ENCODE data around the gene GMDS.

GMDS gene

DNA sequence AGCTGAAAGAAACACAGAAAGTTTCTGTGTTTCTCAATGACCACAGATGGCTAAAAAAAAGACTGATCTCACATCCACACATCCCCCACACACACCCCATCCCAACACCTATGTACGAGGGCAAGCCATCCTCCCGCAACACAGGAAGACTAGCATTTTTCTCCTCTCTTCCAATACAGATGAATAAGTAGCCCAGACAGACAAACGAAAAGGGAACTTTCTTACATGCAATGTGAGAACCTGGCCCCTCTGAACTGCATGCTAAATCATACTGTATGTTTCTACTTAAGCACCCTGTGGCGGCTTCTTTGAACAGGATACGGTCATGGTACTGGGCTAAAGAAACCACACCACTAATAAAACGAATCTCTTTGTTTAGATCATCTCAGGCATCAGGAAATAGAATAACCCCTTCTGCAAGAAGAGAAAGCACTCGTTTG lies 116.2 kb downstream of the GMDS start:
- DNase-seq = peak; percentile 22

DNA sequence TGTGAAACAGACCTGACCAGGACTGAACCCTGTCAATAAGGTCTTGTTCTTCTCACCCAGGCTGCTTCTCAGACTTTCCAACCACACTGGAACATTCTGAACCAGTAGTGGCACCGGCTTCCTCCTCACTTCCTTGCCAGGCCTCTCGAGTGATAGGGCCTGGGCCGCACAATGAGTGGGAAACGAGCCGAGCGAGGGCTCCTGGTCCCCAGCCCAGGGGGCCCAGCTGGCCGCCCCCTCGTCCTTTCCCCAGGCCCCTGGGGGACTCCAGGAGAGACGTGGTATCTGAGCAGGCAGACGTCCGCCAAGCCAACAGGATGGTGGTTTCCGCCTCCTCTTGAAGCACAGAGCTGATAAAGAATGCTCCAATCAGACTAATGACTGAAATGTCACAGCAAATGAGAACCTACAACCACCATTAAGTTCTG lies 117.9 kb downstream of the GMDS start:
- DNase-seq = no peak

DNA sequence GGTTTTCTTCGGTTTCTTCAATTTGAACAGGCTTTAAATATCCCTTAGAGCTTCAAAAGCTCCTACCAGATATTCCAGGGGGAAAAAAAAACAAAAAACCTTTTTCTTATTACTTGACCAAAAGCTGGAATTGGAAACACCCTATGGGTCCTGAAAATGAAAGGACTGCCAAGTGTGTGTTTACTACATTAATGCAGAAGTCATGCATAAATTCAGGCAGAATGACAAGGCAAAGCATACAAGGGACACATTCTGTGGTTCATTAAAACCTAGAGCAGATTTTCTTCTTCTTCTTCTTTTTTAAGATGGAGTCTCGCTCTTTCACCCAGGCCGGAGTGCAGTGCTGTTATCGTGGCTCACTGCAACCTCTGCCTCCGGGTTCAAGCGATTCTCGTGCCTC lies 119.1 kb downstream of the GMDS start:
- no peak for DNase-seq

DNA sequence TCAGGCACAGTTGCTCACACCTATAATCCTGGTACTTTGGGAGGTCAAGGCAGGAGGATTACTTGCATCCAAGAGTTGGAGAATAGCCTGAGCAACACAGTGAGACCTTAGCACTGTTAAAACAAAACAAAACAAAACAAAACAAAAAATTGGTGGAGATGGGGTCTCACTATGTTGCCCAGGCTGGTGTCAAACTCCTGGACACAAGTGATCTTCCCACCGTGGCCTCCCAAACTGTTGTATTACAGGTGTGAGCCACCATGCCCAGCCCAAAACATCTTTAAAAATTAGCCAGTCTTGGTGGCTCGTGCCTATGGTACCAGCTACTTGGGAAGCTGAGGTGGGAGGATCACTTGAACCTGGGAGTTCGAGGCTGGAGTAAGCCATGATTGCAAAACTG lies 120.2 kb downstream of the GMDS start:
- DNase-seq = no peak

DNA sequence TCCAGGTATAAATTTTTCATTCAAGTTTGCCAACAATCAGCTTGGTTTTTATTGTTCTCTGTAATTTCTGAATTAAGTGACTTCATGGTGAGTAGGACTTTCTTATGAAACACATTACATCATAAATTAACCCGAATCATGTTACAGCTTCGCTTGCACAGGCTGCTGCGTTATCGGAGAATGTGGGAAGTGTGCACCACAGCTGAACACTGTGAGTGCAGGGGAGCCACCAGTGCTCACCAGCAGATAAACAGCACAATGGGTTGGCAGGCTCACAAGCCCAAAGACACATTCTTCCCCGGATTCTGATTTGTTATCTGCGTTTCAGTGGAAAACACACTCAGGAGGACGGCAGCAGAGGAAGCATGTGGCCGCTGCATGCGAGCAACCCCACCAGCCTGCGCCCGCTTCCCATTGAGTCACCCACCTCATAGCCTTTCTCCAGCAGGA lies 121.1 kb downstream of the GMDS start:
- DNase-seq = no peak

GRCh38 chr6:2120912-2121311 lies 124.5 kb downstream of the GMDS start:
- DNase-seq = no peak

GRCh38 chr6:2119275-2119674 lies 126.1 kb downstream of the GMDS start:
- no peak for DNase-seq

DNA sequence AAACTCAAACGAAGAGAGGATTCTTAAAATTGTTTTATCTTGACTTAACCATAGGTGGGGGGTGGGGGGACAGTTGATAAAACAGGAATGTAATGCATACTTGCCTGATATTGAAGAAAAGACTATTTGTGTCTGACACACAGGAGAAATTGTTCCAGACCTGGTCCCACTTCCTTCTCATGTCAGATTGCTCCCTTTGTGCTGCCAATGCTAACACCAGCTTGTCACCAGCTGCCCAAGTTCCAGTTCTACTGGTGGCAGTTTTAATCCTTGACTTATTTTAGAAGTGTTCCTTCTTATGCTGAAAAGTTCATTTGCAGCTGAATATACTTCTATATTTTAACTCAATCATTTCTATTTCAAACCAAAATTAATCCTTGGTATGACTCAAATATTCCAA lies 127.3 kb downstream of the GMDS start:
- no peak for DNase-seq

DNA sequence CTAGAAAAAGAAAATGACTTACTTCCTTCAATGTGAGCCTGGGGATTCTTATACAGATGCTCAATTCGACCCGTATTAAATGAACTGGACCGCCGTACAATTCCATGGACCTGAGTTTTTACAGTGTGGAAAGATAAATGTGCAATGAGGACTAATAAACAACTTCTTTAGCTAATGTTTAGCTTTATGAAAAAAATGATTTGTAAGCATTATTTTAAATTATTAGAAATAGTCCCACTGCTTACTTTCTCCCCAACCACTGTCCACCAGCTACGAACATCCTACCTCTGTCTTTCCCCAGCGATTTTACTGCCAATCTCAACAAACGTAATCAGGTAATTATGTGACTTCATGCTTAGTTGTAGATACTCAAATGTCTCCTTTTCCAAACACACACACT lies 128.0 kb downstream of the GMDS start:
- no peak for DNase-seq

DNA sequence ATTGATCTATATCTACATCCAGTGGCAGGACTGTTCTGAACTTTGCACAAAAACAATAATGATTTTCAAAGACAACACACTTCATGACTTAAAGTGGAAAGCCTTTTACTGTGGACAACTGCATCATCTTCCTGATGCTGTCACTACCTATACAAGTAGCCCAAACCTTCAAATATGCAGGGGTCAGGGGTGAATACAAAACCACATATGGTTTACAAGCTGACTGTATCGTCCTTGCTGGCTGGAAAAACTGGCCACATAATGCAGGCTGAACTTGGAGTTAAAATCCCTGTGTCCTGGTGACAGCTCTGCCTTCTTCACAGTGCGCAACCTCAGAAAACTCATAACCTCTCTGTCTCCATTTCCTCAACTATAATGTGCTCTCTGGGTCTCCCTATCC lies 128.9 kb downstream of the GMDS start:
- no peak for DNase-seq

DNA sequence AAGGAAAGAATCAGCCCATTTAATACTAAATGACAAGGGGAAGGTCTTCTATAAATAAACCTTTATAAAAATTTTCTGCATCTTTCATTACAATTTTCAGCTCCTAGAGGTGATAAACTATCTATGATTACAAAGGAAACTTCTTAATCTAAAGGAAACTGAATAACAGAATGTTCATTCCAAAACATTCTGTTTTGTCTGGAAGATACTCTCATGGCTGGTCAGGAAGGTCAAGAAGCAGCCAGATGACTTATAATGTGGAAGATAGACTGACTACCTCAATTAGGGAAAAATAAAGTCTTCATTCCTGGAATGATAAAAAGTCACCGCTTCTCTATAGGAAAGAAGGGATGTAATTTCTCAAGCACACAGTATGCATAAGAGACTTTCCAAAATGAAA lies 131.3 kb downstream of the GMDS start:
- no peak for DNase-seq

DNA sequence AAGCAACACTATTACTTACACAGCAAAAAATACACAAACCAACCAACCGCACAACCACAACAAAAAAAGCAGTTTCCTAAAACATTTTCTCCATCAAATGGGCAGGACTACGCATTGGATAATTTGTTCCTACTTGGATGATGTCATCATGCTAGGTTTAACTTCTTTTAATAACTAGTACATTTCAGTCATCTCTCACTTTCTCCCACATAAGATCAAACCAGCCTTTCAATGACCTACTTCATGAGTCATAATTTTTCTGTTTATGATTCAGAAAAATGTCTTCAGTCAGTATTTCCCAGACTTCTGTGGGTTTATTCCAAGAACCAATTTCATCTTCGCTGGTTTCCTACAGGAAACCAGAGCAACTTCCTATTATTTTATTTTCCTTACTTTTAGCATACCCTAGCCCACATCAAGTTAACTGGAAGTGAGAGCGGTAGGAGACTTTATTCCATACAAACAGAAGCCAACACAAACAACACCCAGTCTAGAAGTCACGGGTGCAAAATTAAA lies 134.2 kb downstream of the GMDS start:
- no peak for DNase-seq

DNA sequence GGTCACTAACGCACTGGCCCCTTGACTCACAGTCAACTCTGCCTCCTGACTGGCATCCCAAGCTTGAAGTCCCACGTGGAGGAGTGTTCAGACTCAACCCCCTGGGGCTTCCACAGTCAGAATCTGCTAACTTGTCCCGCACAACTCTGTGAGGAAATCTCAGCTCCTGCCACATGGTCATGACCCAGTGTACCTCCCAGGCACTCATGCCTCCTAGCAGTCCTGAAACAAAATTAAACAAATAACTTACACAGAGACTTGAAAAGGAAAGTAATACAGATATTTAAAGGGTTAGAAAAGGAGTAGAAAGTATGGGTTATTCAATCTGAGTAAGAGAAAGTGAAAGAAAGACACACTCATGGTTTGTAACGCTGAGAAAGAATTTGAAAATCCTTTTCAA lies 134.9 kb downstream of the GMDS start:
- no peak for DNase-seq

GRCh38 chr6:2109796-2110195 lies 135.6 kb downstream of the GMDS start:
- no peak for DNase-seq

GRCh38 chr6:2108700-2109306 lies 136.6 kb downstream of the GMDS start:
- peak; percentile 90 for DNase-seq

GRCh38 chr6:2104524-2104880 lies 140.9 kb downstream of the GMDS start:
- DNase-seq = no peak

DNA sequence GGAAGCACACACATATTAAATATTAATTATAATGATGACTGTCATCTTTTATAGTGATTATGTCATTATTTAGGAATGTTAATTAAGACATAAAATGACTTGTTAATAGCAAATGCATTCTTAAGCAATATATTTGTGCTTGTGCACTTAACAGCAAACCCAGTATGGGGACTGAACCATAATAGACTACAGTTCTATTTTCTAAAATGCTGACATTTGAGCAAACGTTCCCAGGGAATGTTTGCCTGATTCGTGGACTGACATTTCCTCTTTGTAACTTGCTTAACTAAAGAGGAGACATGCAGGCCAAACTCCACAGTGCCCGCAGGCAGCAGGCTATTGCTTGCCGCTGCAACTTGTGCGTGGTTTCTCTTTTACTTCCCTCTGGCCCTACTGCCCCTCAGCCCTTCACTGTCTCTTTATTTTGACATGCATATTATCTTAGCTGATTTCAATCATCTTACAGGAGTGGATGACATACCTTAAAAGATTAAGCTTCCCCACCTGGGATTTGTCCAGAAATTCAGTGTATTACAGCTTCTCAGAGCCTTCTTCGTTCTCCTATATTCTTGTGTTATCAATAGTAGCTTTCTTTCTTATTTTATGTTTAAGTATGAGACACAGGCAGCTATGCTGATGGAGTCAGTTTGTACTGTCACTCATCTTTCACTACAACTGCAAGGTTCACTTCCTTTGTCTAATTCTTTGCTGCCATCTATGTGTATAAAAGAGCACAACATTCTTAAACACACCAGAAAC lies 141.5 kb downstream of the GMDS start:
- peak; percentile 57 for DNase-seq

- DNase-seq = no peak
These were observed 142.4 kb downstream of the GMDS start for GRCh38 chr6:2102966-2103365.

DNA sequence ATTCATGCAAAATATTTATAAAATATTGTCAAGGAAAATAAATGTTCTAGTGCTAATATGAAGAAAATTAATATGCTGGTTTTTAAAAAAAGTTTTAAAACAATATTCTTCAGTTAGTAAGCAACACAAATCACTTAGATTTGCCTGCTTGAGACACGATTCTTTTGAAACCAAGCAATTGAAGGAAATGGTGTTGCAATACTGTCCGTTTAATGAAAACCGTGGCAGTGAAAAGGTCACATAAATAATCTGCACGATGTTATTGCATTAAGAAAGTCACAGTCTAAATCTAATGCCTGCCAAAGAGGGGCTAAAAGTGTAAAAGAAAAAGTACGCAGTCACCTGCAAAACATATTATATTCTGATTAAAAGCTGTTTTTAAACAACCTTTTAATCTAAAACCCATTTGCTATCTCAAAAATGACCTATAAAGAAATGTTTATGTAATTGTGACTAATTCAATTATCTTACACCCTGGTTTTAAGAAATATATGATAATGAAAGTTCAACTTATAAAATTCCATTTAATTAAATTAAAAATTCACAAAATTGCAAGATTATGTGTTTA lies 143.0 kb downstream of the GMDS start:
- DNase-seq = no peak

- no peak for DNase-seq
These were observed 144.2 kb downstream of the GMDS start for GRCh38 chr6:2101213-2101612.

DNA sequence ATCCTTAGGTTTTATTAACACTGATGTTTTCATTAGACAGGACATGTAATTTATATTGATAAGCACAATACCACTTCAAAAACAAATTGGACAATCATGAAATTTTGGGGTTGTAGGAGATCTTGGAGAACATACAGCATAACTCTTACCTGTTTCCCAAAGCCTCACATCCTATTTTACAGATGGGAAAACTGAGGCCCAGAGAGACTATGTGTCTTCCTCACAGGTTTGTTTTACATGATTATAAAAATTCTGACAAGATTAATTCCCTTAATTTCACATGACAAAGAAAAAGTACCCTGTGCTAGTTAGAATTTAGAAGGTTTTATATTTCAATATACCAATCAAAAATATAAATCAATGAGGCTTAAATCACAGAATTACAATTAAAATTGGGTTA lies 145.5 kb downstream of the GMDS start:
- no peak for DNase-seq

DNA sequence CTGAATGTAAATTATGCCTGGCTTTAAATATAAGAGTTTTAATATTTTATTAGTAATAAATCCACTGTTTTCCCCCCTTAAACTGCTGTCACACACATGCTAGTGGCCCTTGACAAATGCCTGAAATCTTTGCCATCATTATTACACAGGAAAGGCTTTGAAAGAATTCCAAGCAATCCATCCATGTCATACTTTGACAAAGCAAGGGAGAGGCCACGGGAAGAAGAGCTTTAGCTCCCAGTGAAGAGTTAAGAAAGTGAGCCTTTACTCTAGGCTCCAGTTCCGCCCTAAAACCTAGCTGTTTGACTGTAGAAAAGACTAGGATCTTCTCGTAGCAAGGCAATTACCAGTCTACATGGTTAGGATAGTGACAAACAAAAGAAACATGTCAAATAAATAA lies 147.9 kb downstream of the GMDS start:
- no peak for DNase-seq

- DNase-seq = no peak
These were observed 150.8 kb downstream of the GMDS start for GRCh38 chr6:2094642-2095041.

DNA sequence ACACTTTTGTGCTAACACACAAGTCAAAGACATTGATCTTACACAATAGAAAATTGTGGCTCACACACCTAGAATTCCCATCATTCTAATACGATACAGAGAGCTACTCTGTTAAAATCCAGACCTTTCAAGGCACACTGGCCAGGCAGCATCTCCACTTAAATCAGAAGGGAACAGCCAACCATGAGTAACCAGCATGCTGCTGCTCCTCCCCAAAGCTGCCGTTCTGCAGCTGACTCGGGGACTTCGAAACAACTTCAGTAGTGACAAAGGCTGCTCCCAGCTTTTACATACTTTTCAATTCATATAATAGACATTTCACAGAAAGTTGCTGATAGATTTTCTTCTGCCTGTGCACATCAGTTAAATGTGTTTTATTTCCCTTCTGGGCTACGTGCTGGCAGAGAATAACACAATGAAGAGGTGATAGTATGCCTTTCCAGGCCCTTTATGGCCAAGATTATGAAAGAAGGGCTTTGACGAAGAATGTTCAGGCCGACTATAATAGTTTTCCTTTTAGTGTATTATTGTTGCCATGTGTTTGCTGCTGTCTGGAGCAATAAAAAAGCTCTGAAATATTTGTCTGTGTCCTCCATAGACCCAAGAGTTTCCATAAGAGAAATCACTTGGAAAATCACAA lies 159.0 kb downstream of the GMDS start:
- no peak for DNase-seq
